ENCODE data around the gene DENND1A. TPM values are rescaled to one million over a fixed set of nuclear protein-coding genes. Genes with fewer than 3 reads are reported as not detected.

Gene DENND1A
- total RNA-seq, 2 experiments from 2014 or later, result 21.9 to 23.3 TPM

GRCh38 chr9:123357743-123358059, 572.2 kb downstream of the DENND1A start:
- H3K27ac Mint-ChIP-seq, result no peak overlapping the region
- ChIA-PET POLR2A (interaction anchor here (1.3 kb wide), 1 partner anchor 236 kb away, joined by 3 read pairs; no protein-coding TSS in a partner anchor), CTCF (no interaction called here)
- H3K27me3 Mint-ChIP-seq, result peaks cover under 1% of the 10 kb centered on the region
- intact Hi-C loops (cut with micrococcal nuclease), result no loop called here
- ATAC-seq, result no peak
- TF ChIP-seq, protein P1, sequence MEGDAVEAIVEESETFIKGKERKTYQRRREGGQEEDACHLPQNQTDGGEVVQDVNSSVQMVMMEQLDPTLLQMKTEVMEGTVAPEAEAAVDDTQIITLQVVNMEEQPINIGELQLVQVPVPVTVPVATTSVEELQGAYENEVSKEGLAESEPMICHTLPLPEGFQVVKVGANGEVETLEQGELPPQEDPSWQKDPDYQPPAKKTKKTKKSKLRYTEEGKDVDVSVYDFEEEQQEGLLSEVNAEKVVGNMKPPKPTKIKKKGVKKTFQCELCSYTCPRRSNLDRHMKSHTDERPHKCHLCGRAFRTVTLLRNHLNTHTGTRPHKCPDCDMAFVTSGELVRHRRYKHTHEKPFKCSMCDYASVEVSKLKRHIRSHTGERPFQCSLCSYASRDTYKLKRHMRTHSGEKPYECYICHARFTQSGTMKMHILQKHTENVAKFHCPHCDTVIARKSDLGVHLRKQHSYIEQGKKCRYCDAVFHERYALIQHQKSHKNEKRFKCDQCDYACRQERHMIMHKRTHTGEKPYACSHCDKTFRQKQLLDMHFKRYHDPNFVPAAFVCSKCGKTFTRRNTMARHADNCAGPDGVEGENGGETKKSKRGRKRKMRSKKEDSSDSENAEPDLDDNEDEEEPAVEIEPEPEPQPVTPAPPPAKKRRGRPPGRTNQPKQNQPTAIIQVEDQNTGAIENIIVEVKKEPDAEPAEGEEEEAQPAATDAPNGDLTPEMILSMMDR (IDR thresholded peaks at IDR 0.05), result no peak
- no peak overlapping the region for H3K4me3 Mint-ChIP-seq
- H3K9me3 Mint-ChIP-seq, result no peaks in the 10 kb centered on the region
- no peak for DNase-seq
- H3K36me3 Mint-ChIP-seq (ENCODE audit: low read depth), result no peaks in the 10 kb centered on the region
- peaks cover 16% of the 10 kb centered on the region for H3K4me1 Mint-ChIP-seq (ENCODE audit: low read depth)

DNA sequence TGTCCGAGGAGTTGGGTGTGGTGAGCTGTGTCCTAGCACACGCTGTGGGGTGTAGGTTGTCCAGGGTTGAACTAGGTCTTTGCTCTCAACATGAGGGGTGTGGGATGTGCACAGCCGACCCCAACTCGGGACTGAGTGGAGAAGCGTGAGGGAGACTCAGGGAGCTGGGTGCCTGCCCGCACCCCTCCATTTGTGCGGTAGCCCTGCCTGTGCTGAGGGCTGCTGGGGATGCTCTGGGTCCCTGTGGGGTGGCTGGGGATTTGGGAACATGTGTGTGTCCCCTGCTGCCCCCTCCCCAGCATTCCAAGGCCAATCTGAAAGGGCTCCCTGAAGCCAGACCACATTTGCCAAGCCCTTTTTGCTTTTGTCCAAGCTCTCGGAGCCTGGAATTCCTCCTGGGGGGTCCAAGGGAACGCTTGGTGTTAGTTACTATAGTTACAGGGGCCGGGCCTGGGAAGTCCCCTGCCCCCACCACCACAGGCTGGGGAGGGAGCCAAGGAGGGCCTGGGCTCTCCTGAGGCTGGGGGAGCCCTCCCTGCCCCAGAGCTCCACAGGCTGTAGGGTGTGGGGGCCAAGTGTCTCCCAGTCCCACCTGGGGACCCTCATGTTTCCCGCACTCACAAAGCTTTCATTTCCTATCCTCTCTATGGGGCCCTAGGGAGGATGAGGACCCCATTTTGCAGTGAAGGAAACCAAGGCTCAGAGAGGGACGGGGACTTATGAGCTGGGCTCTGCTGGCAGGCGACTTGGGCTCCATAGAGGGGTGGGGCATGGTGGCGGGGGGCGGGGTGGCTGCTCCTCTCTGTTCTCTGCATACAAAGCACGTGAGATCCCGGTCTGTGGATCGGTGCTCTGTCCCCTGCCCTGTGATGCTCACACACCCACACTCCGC, 572.8 kb downstream of the DENND1A start:
- no peaks in the 10 kb centered on the region for H3K9me3 Mint-ChIP-seq
- intact Hi-C loops (cut with micrococcal nuclease), result no loop called here
- ATAC-seq, result no peak
- ChIA-PET POLR2A (interaction anchor here (1.3 kb wide), 1 partner anchor 235 kb away, joined by 3 read pairs; no protein-coding TSS in a partner anchor), CTCF (no interaction called here)
- H3K4me1 Mint-ChIP-seq (ENCODE audit: low read depth), result peaks cover 16% of the 10 kb centered on the region
- H3K36me3 Mint-ChIP-seq (ENCODE audit: low read depth), result no peaks in the 10 kb centered on the region
- peaks cover 3% of the 10 kb centered on the region for H3K27me3 Mint-ChIP-seq
- TF ChIP-seq, protein P1 (IDR thresholded peaks at IDR 0.05), result no peak
- no peak for DNase-seq
- H3K27ac Mint-ChIP-seq, result no peak overlapping the region
- no peak overlapping the region for H3K4me3 Mint-ChIP-seq

DNA sequence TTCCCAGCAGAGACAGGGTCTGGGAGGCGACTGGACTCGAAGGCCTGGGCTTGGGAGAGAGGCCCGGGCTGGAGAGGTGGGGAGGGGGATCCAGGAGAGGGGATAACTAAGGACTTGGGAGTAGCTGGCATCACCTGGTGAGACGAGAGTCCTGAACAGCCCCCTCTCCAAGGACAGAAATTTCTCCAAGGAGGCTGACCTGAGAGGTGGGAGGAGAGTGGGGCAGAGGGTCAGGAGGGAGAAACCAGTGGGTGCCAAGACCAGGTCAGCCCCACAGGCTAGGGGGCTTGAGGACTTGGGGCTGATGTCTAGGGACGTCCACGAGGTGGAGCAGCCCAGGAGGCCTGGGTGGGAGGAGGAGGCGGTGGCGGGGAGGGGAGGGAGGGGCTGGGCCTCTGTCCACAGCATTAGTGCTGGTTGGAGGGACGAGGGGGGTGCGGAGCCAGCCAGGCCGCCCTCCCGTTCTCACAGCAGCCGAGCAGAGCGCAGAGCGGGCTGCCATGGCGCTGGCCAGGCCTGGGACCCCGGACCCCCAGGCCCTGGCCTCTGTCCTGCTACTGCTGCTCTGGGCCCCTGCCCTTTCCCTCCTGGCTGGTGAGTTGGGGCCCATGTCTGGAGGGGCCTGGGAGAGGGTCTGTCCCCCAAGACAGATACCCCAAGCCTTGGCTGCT, 574.0 kb downstream of the DENND1A start, which contains the start of gene CRB2:
TSS of gene CRB2 (plus strand) at position 437 of the 671 bp plus-strand sequence. CDS start at position 501, 64 bp downstream.
- intact Hi-C loops (cut with micrococcal nuclease), result no loop called here
- peaks cover 6% of the 10 kb centered on the region for H3K27me3 Mint-ChIP-seq
- no peaks in the 10 kb centered on the region for H3K9me3 Mint-ChIP-seq
- H3K4me3 Mint-ChIP-seq, result no peak within 1 kb of the TSS
- DNase-seq (no peak), ATAC-seq (no peak)
- peaks cover 16% of the 10 kb centered on the region for H3K4me1 Mint-ChIP-seq (ENCODE audit: low read depth)
- no peaks in the 10 kb centered on the region for H3K36me3 Mint-ChIP-seq (ENCODE audit: low read depth)
- ChIA-PET POLR2A (no interaction called here), CTCF (interaction anchor here (0.8 to 3.9 kb wide), 5 partner anchors 21 to 281 kb away, joined by 3 to 42 read pairs (median 5); no protein-coding TSS in a partner anchor)
- no peak within 1 kb of the TSS for H3K27ac Mint-ChIP-seq
- TF ChIP-seq, protein P1 (IDR thresholded peaks at IDR 0.05), result no peak

GRCh38 chr9:123354806-123355508, 575.0 kb downstream of the DENND1A start:
- POLR2A ChIA-PET, result interaction anchor here (0.7 to 1.7 kb wide), 3 partner anchors 14 to 381 kb away, joined by 3 to 5 read pairs (median 3); no protein-coding TSS in a partner anchor
- no peaks in the 10 kb centered on the region for H3K36me3 Mint-ChIP-seq (ENCODE audit: low read depth)
- ATAC-seq (no peak), DNase-seq (no peak)
- peaks cover 15% of the 10 kb centered on the region for H3K4me1 Mint-ChIP-seq (ENCODE audit: low read depth)
- CTCF ChIA-PET, result interaction anchor here (0.6 to 3.9 kb wide), 31 partner anchors 8 to 686 kb away, joined by 3 to 42 read pairs (median 4); no protein-coding TSS in a partner anchor
- TF ChIP-seq, protein P1 (IDR thresholded peaks at IDR 0.05), result no peak
- H3K27me3 Mint-ChIP-seq, result peaks cover 9% of the 10 kb centered on the region
- no peak overlapping the region for H3K4me3 Mint-ChIP-seq
- H3K27ac Mint-ChIP-seq, result no peak overlapping the region
- no peaks in the 10 kb centered on the region for H3K9me3 Mint-ChIP-seq
- intact Hi-C loops (cut with micrococcal nuclease), result loop anchor here (5.0 kb wide), 2 partner anchors 32 to 273 kb away; no protein-coding TSS in a partner anchor

All from activated CD8-positive, alpha-beta T cell treated with anti-CD3 and anti-CD28 coated beads for 36 hours (primary cell).